ENCODE results near the gene PHKG2.

- TF ChIP-seq YY1 (IDR thresholded peaks at IDR 0.05; ENCODE audit: insufficient read depth, insufficient read length) (no peak), ZNF274 (IDR thresholded peaks at IDR 0.05; ENCODE audit: low read depth, low read length) (no peak), SUZ12 (IDR thresholded peaks at IDR 0.05; ENCODE audit: extremely low read depth, insufficient read depth, insufficient read length) (no peak)
Measured at GRCh38 chr16:30764086-30764485, 15.9 kb downstream of the PHKG2 start.

Data from NT2/D1 (cell line).